ENCODE results near the gene DNPH1. TPM values are rescaled to one million over a fixed set of nuclear protein-coding genes. Genes with fewer than 3 reads are reported as not detected.

Gene DNPH1
- total and polyA plus RNA-seq, 2 of the 8 experiments (the other 6 are each of a cell fraction or from before 2014, with no cell fraction given) = 33.9 to 134 TPM

- no peak overlapping the region for H2BK120ac ChIP-seq (replicated peaks; ENCODE audit: low read depth, low read length)
- DNase-seq (ENCODE audit: low read depth in 1 of 2, low spot score in 2 of 2) (no peak), FAIRE-seq (no peak)
- no peak overlapping the region for H4K5ac ChIP-seq (ENCODE audit: insufficient read length, low read depth, low read length)
- no peak overlapping the region for H3K14ac ChIP-seq (ENCODE audit: insufficient read length)
- H4K91ac ChIP-seq (replicated peaks; ENCODE audit: insufficient read length, low read length) = no peak overlapping the region
- H3K4me3 ChIP-seq (ENCODE audit: extremely low read depth in 1 of 4, insufficient read depth in 2 of 4, low read depth in 3 of 4, low read length in 4 of 4) = no peak overlapping the region
- H3K4ac ChIP-seq (replicated peaks; ENCODE audit: insufficient read length, low read depth, low read length) = peak overlapping the region; percentile 74
- H3K9me3 ChIP-seq (ENCODE audit: insufficient read depth in 2 of 2, low read depth in 1 of 2, low read length in 1 of 2) = no peaks in the 10 kb centered on the region
- no peaks in the 10 kb centered on the region; a peak in 1 of 7 replicates for H3K27me3 ChIP-seq (replicated peaks in 1 of 4; ENCODE audit: control insufficient read depth in 3 of 4, extremely low read depth in 1 of 4, insufficient read depth in 3 of 4, low read length in 3 of 4)
- H3K79me2 ChIP-seq (ENCODE audit: control insufficient read depth in 1 of 2, insufficient read depth in 2 of 2, low read length in 2 of 2) = no peaks in the 10 kb centered on the region
- peaks cover 8% of the 10 kb centered on the region for H3K23me2 ChIP-seq (ENCODE audit: low read depth, low read length)
- H3K18ac ChIP-seq (ENCODE audit: extremely low read depth, low read length) = no peak overlapping the region
- no peak overlapping the region for H4K8ac ChIP-seq (ENCODE audit: extremely low read depth, insufficient read depth, low read length)
- H2BK12ac ChIP-seq (ENCODE audit: low read depth, low read length) = no peak overlapping the region
- peaks cover 0 to 3% (median 0%) of the 10 kb centered on the region in 4 experiments; a peak in 1 of 8 replicates for H3K36me3 ChIP-seq (ENCODE audit: control insufficient read depth in 2 of 4, insufficient read depth in 4 of 4, low read length in 3 of 4)
- H3K23ac ChIP-seq (ENCODE audit: insufficient read length) = no peak overlapping the region
- no peak overlapping the region for H3K27ac ChIP-seq (ENCODE audit: low read depth, low read length)
- H2AFZ ChIP-seq (ENCODE audit: low read length) = no peak overlapping the region
- POLR2A ChIA-PET (ENCODE audit: partially characterized antibody) = interaction anchor here (0.7 to 2.9 kb wide), 4 partner anchors 9 to 53 kb away, joined by 3 to 16 read pairs (median 6); partner anchors contain the start of gene SRF
- H2AK5ac ChIP-seq (ENCODE audit: low read depth, low read length) = no peak overlapping the region
- no peak overlapping the region for H2BK5ac ChIP-seq (ENCODE audit: low read depth, low read length)
- H3K4me2 ChIP-seq (ENCODE audit: insufficient read depth in 1 of 2, low read depth in 2 of 2, low read length in 2 of 2) = no peak overlapping the region
- no peaks in the 10 kb centered on the region for H3K79me1 ChIP-seq (ENCODE audit: low read depth, low read length)
- H2BK15ac ChIP-seq (ENCODE audit: low read length) = 0 out of 2 replicates have a peak overlapping the region, but pooled peaks have one; percentile 53
- peaks cover 0 to 3% (median 1%) of the 10 kb centered on the region in 4 experiments; a peak in 1 of 7 replicates for H3K4me1 ChIP-seq (replicated peaks in 1 of 4; ENCODE audit: control insufficient read depth in 3 of 4, insufficient read depth in 4 of 4, low read length in 3 of 4)
- H4K20me1 ChIP-seq (replicated peaks in 1 of 2; ENCODE audit: control insufficient read depth in 1 of 2, insufficient read depth in 2 of 2, low read length in 2 of 2) = no peaks in the 10 kb centered on the region
- no peak overlapping the region for H2BK20ac ChIP-seq (ENCODE audit: low read length)
- 90% methylated on average over 5 of the region's 5 CpGs; no CpG with 5 or more reads in 1 of the 2 experiments for WGBS, 2 experiments (ENCODE audit: extremely low coverage in 1 of 2, insufficient coverage in 1 of 2, insufficient read length in 1 of 2, insufficient replicate concordance in 2 of 2, low coverage in 1 of 2, low lambda C conversion rate in 2 of 2, missing lambda C conversion rate in 1 of 2)
- CTCF ChIA-PET (ENCODE audit: partially characterized antibody) = no interaction called here
- H3K56ac ChIP-seq (replicated peaks; ENCODE audit: insufficient read length, low read depth, low read length) = no peak overlapping the region
- 0 out of 7 replicates have a peak overlapping the region, but pooled peaks of 1 of the 4 experiments have one; percentile 18 for H3K9ac ChIP-seq (replicated peaks in 1 of 4; ENCODE audit: extremely low read depth in 1 of 4, low read depth in 3 of 4, low read length in 3 of 4)
- TF ChIP-seq SP1 (IDR thresholded peaks at IDR 0.05; ENCODE audit: low read depth, low read length) = no peak
- no peak for TF ChIP-seq KDM1A (IDR thresholded peaks at IDR 0.05; ENCODE audit: borderline replicate concordance, low read length)
- no peak for TF ChIP-seq ZNF274 (IDR thresholded peaks at IDR 0.05; ENCODE audit: borderline replicate concordance, extremely low read depth, low read length)
Measured at GRCh38 chr6:43185391-43185985, 43.8 kb downstream of the DNPH1 start.
